Hematopoietic multipotent progenitor cell treated with erythropoietin and hydrocortisone succinate and interleukin-3 and kit ligand, for 8 days (in vitro differentiated cells): ENCODE data around the gene FAM162A.

Experiments
- DNase-seq: peaks from one replicate; pipeline ENCODE4 v3.0.0-alpha.2; 2015

FAM162A gene

GRCh38 chr3:122389197-122389596 lies 5.2 kb downstream of the FAM162A start:
- DNase-seq: no peak

GRCh38 chr3:122389892-122390291 lies 5.9 kb downstream of the FAM162A start:
- no peak for DNase-seq

GRCh38 chr3:122390665-122391064 lies 6.7 kb downstream of the FAM162A start:
- peak; percentile 61 for DNase-seq

GRCh38 chr3:122391681-122392446 lies 7.9 kb downstream of the FAM162A start:
- no peak for DNase-seq

GRCh38 chr3:122392868-122393844 lies 9.2 kb downstream of the FAM162A start:
- peak; percentile 77 for DNase-seq

GRCh38 chr3:122394173-122394572 lies 10.2 kb downstream of the FAM162A start:
- DNase-seq: no peak

GRCh38 chr3:122395582-122395981 lies 11.6 kb downstream of the FAM162A start:
- no peak for DNase-seq

GRCh38 chr3:122396511-122396910 lies 12.5 kb downstream of the FAM162A start:
- DNase-seq: no peak

GRCh38 chr3:122397201-122397600 lies 13.2 kb downstream of the FAM162A start:
- DNase-seq: no peak

- DNase-seq: no peak
These were observed 14.9 kb downstream of the FAM162A start for GRCh38 chr3:122398920-122399319.

GRCh38 chr3:122403489-122403888 lies 19.5 kb downstream of the FAM162A start:
- no peak for DNase-seq

GRCh38 chr3:122405015-122405414 lies 21.0 kb downstream of the FAM162A start:
- no peak for DNase-seq

- DNase-seq: no peak
These were observed 22.2 kb downstream of the FAM162A start for GRCh38 chr3:122406198-122406597.

- DNase-seq: no peak
These were observed 24.0 kb downstream of the FAM162A start for GRCh38 chr3:122407946-122408345.

GRCh38 chr3:122409446-122409845 lies 25.5 kb downstream of the FAM162A start:
- no peak for DNase-seq

GRCh38 chr3:122410111-122410510 lies 26.1 kb downstream of the FAM162A start:
- DNase-seq: no peak

- no peak for DNase-seq
These were observed 26.7 kb downstream of the FAM162A start for GRCh38 chr3:122410639-122411038.

GRCh38 chr3:122414391-122414790 lies 30.4 kb downstream of the FAM162A start:
- DNase-seq: no peak

GRCh38 chr3:122415104-122415744 lies 31.2 kb downstream of the FAM162A start:
- DNase-seq: peak; percentile 75

- DNase-seq: peak; percentile 98
These were observed 32.0 kb downstream of the FAM162A start, which contains the start of gene WDR5B for GRCh38 chr3:122415762-122416654. Gene WDR5B, minus strand, starts transcription at chr3:122416062. Its CDS starts 534 bp downstream, at chr3:122415528.

- no peak for DNase-seq
These were observed 33.0 kb downstream of the FAM162A start for GRCh38 chr3:122416966-122417365.

- DNase-seq: no peak
These were observed 37.1 kb downstream of the FAM162A start for GRCh38 chr3:122421101-122421500.
